Measurements from ENCODE around the gene NTNG2.

Gene NTNG2

DNA sequence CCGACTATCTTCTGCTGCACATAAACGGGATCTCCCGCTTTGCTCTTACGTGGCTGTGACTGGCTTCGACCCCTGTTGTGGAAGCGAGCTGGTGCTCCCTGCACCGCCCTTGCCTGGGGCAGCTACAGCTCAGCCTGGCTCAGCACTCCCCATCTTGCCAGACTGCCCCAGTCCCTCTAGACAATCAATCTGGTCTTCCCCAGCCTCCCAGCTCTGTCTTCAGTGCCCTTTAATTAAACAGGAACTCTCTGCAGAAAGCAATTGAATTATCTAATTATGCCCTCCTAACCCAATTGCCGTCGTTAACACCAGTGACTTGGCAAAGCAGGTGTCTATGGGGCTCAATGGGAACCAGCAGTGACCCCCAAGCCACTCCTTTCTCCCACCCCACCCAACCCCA is 18.9 kb upstream of the NTNG2 start:
- TF ChIP-seq, protein P1, sequence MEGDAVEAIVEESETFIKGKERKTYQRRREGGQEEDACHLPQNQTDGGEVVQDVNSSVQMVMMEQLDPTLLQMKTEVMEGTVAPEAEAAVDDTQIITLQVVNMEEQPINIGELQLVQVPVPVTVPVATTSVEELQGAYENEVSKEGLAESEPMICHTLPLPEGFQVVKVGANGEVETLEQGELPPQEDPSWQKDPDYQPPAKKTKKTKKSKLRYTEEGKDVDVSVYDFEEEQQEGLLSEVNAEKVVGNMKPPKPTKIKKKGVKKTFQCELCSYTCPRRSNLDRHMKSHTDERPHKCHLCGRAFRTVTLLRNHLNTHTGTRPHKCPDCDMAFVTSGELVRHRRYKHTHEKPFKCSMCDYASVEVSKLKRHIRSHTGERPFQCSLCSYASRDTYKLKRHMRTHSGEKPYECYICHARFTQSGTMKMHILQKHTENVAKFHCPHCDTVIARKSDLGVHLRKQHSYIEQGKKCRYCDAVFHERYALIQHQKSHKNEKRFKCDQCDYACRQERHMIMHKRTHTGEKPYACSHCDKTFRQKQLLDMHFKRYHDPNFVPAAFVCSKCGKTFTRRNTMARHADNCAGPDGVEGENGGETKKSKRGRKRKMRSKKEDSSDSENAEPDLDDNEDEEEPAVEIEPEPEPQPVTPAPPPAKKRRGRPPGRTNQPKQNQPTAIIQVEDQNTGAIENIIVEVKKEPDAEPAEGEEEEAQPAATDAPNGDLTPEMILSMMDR (IDR thresholded peaks at IDR 0.05): no peak
- peaks cover 97% of the 10 kb centered on the region for H3K27me3 ChIP-seq
- no peak overlapping the region for H3K27ac ChIP-seq
- H3K9me3 ChIP-seq: no peaks in the 10 kb centered on the region
- peaks cover 0 to 4% of the 10 kb centered on the region in 2 experiments for H3K4me1 ChIP-seq (ENCODE audit: control insufficient read depth in 1 of 2, insufficient read depth in 1 of 2, low read depth in 1 of 2, low read length in 1 of 2)
- no peak overlapping the region for H3K4me3 ChIP-seq (ENCODE audit: low read depth in 1 of 2, low read length in 1 of 2)
- H3K36me3 ChIP-seq: no peaks in the 10 kb centered on the region

DNA sequence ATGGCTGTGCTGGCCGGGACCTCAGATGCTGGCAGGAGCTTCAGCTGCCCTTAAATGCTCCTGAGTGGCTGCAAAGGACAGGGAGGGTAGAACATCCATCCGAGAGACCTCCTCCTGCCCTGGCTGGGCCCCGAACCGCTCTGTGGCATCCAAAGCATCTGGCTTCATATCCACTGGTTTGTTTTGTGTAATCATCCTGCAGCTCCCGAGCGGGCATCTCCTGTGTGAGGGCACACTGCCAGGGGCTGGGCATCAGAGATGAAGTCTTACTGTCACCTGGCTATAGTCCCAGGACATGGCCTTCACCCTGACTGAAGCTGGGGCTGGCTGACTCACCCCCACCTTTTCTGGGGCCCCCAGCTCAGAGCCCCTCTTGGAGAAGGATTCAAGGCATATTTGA is 18.5 kb upstream of the NTNG2 start:
- peaks cover 97% of the 10 kb centered on the region for H3K27me3 ChIP-seq
- peaks cover 0 to 4% of the 10 kb centered on the region in 2 experiments for H3K4me1 ChIP-seq (ENCODE audit: control insufficient read depth in 1 of 2, insufficient read depth in 1 of 2, low read depth in 1 of 2, low read length in 1 of 2)
- H3K27ac ChIP-seq: no peak overlapping the region
- TF ChIP-seq, protein P1 (IDR thresholded peaks at IDR 0.05): no peak
- no peak overlapping the region for H3K4me3 ChIP-seq (ENCODE audit: low read depth in 1 of 2, low read length in 1 of 2)
- no peaks in the 10 kb centered on the region for H3K9me3 ChIP-seq
- no peaks in the 10 kb centered on the region for H3K36me3 ChIP-seq

DNA sequence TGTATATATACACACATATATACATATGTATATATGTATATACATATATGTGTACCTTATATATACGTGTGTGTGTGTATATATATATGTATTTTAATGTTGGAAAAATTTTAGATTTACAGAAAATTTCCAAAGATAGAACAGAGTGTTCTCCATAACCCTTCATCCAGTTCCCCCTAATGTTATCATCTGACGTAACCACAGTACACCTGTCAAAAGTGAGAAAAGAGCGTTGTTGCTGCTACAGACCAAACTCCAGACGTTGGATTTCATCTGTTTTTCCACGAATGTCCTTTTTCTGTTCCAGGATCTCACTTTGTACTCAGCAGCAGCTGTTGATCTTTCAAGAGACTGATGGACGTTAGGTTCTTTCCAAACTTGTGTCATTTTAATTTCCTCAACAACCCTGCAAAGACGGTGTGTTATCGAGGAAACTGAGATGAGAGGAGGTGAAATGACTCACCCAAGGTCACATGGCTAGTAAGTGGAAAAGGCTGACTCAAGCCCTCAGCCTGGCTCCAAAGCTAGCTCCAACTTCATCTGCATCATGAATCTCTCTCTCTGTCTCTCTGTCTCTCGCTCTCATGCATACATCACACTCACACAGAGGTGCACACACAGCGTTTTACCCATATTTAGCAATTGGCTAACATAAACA is 17.0 kb upstream of the NTNG2 start:
- peaks cover 0 to 4% of the 10 kb centered on the region in 2 experiments for H3K4me1 ChIP-seq (ENCODE audit: control insufficient read depth in 1 of 2, insufficient read depth in 1 of 2, low read depth in 1 of 2, low read length in 1 of 2)
- peaks cover 97% of the 10 kb centered on the region for H3K27me3 ChIP-seq
- TF ChIP-seq, protein P1 (IDR thresholded peaks at IDR 0.05): no peak

DNA sequence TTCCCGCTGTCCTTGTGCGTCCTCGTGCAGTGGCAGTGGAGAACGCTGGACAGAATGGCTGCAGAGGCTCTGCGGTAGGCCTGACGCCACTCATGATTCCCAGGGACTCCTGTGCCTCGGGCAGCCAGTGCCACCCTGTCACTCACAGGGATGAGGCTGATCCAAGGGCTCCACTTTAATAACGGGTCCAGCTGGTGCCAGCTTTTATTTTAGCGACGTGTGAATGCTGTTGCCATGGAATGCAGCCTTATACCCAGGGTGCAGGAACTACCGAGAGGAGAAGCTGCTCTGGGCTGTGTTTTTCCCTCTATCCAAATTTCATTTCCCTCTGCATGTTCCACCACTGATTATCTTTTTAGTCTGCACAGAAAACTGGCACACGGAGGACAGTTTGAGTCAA is 15.8 kb upstream of the NTNG2 start:
- H3K36me3 ChIP-seq: no peaks in the 10 kb centered on the region
- H3K9me3 ChIP-seq: no peaks in the 10 kb centered on the region
- H3K27me3 ChIP-seq: peaks cover 97% of the 10 kb centered on the region
- peaks cover 0 to 4% of the 10 kb centered on the region in 2 experiments for H3K4me1 ChIP-seq (ENCODE audit: control insufficient read depth in 1 of 2, insufficient read depth in 1 of 2, low read depth in 1 of 2, low read length in 1 of 2)
- TF ChIP-seq, protein P1 (IDR thresholded peaks at IDR 0.05): no peak
- no peak overlapping the region for H3K27ac ChIP-seq
- no peak overlapping the region for H3K4me3 ChIP-seq (ENCODE audit: low read depth in 1 of 2, low read length in 1 of 2)

More for the DNA sequence above, 17.0 kb upstream of the NTNG2 start:
- Histone ChIP-seq H3K4me3 (ENCODE audit: low read depth in 1 of 2, low read length in 1 of 2) (no peak overlapping the region), H3K9me3 (no peaks in the 10 kb centered on the region), H3K36me3 (no peaks in the 10 kb centered on the region), H3K27ac (no peak overlapping the region)

DNA sequence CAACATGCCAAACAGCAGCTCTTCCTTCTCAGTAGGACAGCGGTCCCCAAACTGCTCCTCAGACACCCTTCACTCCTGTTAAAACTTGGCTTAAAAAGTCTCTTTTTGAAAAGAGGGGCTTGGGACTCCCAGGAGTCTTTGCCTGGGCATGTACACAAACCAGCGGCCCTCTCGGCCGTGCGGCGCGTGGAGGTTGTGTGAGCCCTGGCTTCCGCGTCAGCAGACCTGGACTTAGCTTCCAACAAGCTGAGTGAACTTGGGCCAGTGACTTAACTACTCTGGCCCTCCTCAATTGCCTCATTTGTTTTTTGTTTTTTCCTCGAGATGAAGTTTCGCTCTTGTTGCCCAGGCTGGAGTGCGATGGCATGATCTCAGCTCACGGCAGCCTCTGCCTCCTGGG is 15.3 kb upstream of the NTNG2 start:
- Histone ChIP-seq H3K4me3 (ENCODE audit: low read depth in 1 of 2, low read length in 1 of 2) (no peak overlapping the region), H3K9me3 (no peaks in the 10 kb centered on the region), H3K27ac (no peak overlapping the region), H3K27me3 (peaks cover 97% of the 10 kb centered on the region), H3K4me1 (ENCODE audit: control insufficient read depth in 1 of 2, insufficient read depth in 1 of 2, low read depth in 1 of 2, low read length in 1 of 2) (peaks cover 0 to 2% of the 10 kb centered on the region in 2 experiments), H3K36me3 (no peaks in the 10 kb centered on the region)
- TF ChIP-seq, protein P1 (IDR thresholded peaks at IDR 0.05): no peak
